HS-27A (cell line): Measurements from ENCODE around the gene B3GAT3.
A peak's percentile ranks its signal among the peaks of the same experiment; 100 is the strongest.
"Not testable (repeated sequence)": the region's sequence is repeated elsewhere in the genome, so short reads cannot be mapped to it uniquely, and the experiment has no call there.

ENCODE experiments used
- DNase-seq: peaks from one replicate; pipeline ENCODE4 v3.0.0-alpha.2; 2012; ENCODE audit warnings: low read depth, missing footprints

The B3GAT3 gene

GRCh38 chr11:62621567-62622470 is at the start of gene B3GAT3:
Gene B3GAT3, minus strand, starts transcription at chr11:62621986. Its CDS starts 39 bp downstream, at chr11:62621947.
- peak; percentile 99 for DNase-seq

- no peak for DNase-seq
These were observed 49.4 kb upstream of the B3GAT3 start for GRCh38 chr11:62671236-62671607.

GRCh38 chr11:62669420-62670161 is 47.8 kb upstream of the B3GAT3 start:
- DNase-seq, result no peak

GRCh38 chr11:62667460-62667859 is 45.7 kb upstream of the B3GAT3 start:
- no peak for DNase-seq

- DNase-seq, result no peak
These were observed 44.6 kb upstream of the B3GAT3 start for GRCh38 chr11:62666259-62666926.

- no peak for DNase-seq
These were observed 43.9 kb upstream of the B3GAT3 start for GRCh38 chr11:62665599-62666258.

GRCh38 chr11:62665075-62665598 is 43.4 kb upstream of the B3GAT3 start, which contains the start of the genes C11orf98 and CSKMT:
Gene C11orf98, minus strand, starts transcription at chr11:62665210. Its CDS starts 41 bp downstream, at chr11:62665169.
Gene CSKMT, plus strand, starts transcription at chr11:62665312. Its CDS starts 568 bp downstream, at chr11:62665880.
- DNase-seq, result peak; percentile 90

- DNase-seq, result no peak
These were observed 42.8 kb upstream of the B3GAT3 start for GRCh38 chr11:62664405-62665074.

GRCh38 chr11:62656796-62657429 is 35.1 kb upstream of the B3GAT3 start:
- DNase-seq, result no peak

- no peak for DNase-seq
These were observed 32.5 kb upstream of the B3GAT3 start for GRCh38 chr11:62654297-62654696.

- DNase-seq, result peak; percentile 23
These were observed 30.6 kb upstream of the B3GAT3 start for GRCh38 chr11:62652161-62653006.

- DNase-seq, result not testable (repeated sequence)
These were observed 28.5 kb upstream of the B3GAT3 start for GRCh38 chr11:62650283-62650682.

- no peak for DNase-seq
These were observed 27.7 kb upstream of the B3GAT3 start for GRCh38 chr11:62649486-62649885.

- DNase-seq, result no peak
These were observed 27.2 kb upstream of the B3GAT3 start for GRCh38 chr11:62648967-62649364.

- DNase-seq, result no peak
These were observed 26.6 kb upstream of the B3GAT3 start for GRCh38 chr11:62648185-62648966.

- DNase-seq, result no peak
These were observed 25.8 kb upstream of the B3GAT3 start for GRCh38 chr11:62647609-62648005.

- DNase-seq, result no peak
These were observed 25.2 kb upstream of the B3GAT3 start for GRCh38 chr11:62646825-62647608.
